Measurements from ENCODE around the gene SMIM44.

The SMIM44 gene

GRCh38 chr19:3513229-3514140 is 30.2 kb upstream of the SMIM44 start:
- TF ChIP-seq CTCF (IDR thresholded peaks at IDR 0.05; ENCODE audit: poor library complexity, severe bottlenecking), result no peak
- no peak for ATAC-seq (ENCODE audit: low read depth)
- Histone ChIP-seq H3K4me1 (ENCODE audit: insufficient read depth, poor library complexity, severe bottlenecking) (peaks cover 17% of the 10 kb centered on the region), H3K9me3 (ENCODE audit: severe bottlenecking) (no peaks in the 10 kb centered on the region), H3K27me3 (ENCODE audit: insufficient read depth, poor library complexity, severe bottlenecking) (no peaks in the 10 kb centered on the region), H3K4me3 (ENCODE audit: severe bottlenecking) (no peak overlapping the region), H3K36me3 (ENCODE audit: low read depth) (peaks cover 26% of the 10 kb centered on the region), H3K27ac (ENCODE audit: poor library complexity, severe bottlenecking) (no peak overlapping the region)
- no peak for DNase-seq (ENCODE audit: low spot score)

- no peaks in the 10 kb centered on the region for H3K9me3 ChIP-seq (ENCODE audit: severe bottlenecking)
- H3K27me3 ChIP-seq (ENCODE audit: insufficient read depth, poor library complexity, severe bottlenecking), result no peaks in the 10 kb centered on the region
- H3K27ac ChIP-seq (ENCODE audit: poor library complexity, severe bottlenecking), result no peak overlapping the region
- H3K4me3 ChIP-seq (ENCODE audit: severe bottlenecking), result no peak overlapping the region
- no peak for TF ChIP-seq CTCF (IDR thresholded peaks at IDR 0.05; ENCODE audit: poor library complexity, severe bottlenecking)
- DNase-seq (ENCODE audit: low spot score) (no peak), ATAC-seq (ENCODE audit: low read depth) (no peak)
- H3K36me3 ChIP-seq (ENCODE audit: low read depth), result peaks cover 29% of the 10 kb centered on the region
- peaks cover 19% of the 10 kb centered on the region for H3K4me1 ChIP-seq (ENCODE audit: insufficient read depth, poor library complexity, severe bottlenecking)
Observed at GRCh38 chr19:3512562-3513228, 29.5 kb upstream of the SMIM44 start.

GRCh38 chr19:3511506-3512251 is 28.4 kb upstream of the SMIM44 start:
- ATAC-seq (ENCODE audit: low read depth) (no peak), DNase-seq (ENCODE audit: low spot score) (peak; percentile 38)
- Histone ChIP-seq H3K36me3 (ENCODE audit: low read depth) (peaks cover 33% of the 10 kb centered on the region), H3K27ac (ENCODE audit: poor library complexity, severe bottlenecking) (no peak overlapping the region), H3K4me1 (ENCODE audit: insufficient read depth, poor library complexity, severe bottlenecking) (peaks cover 19% of the 10 kb centered on the region), H3K9me3 (ENCODE audit: severe bottlenecking) (no peaks in the 10 kb centered on the region), H3K4me3 (ENCODE audit: severe bottlenecking) (no peak overlapping the region), H3K27me3 (ENCODE audit: insufficient read depth, poor library complexity, severe bottlenecking) (no peaks in the 10 kb centered on the region)
- no peak for TF ChIP-seq CTCF (IDR thresholded peaks at IDR 0.05; ENCODE audit: poor library complexity, severe bottlenecking)

GRCh38 chr19:3510727-3511126 is 27.5 kb upstream of the SMIM44 start:
- Histone ChIP-seq H3K27me3 (ENCODE audit: insufficient read depth, poor library complexity, severe bottlenecking) (no peaks in the 10 kb centered on the region), H3K9me3 (ENCODE audit: severe bottlenecking) (no peaks in the 10 kb centered on the region), H3K4me1 (ENCODE audit: insufficient read depth, poor library complexity, severe bottlenecking) (peaks cover 19% of the 10 kb centered on the region), H3K27ac (ENCODE audit: poor library complexity, severe bottlenecking) (no peak overlapping the region), H3K36me3 (ENCODE audit: low read depth) (peaks cover 33% of the 10 kb centered on the region), H3K4me3 (ENCODE audit: severe bottlenecking) (no peak overlapping the region)
- ATAC-seq (ENCODE audit: low read depth) (no peak), DNase-seq (ENCODE audit: low spot score) (peak; percentile 50)
- no peak for TF ChIP-seq CTCF (IDR thresholded peaks at IDR 0.05; ENCODE audit: poor library complexity, severe bottlenecking)

All from RWPE2 (cell line).